Activated naive CD8-positive, alpha-beta T cell treated with anti-CD3 and anti-CD28 coated beads for 36 hours (primary cell): ENCODE results near the gene DCTN4. TPM values are rescaled to one million over a fixed set of nuclear protein-coding genes. Genes with fewer than 3 reads are reported as not detected.
"Not testable (repeated sequence)": the region's sequence is repeated elsewhere in the genome, so short reads cannot be mapped to it uniquely, and the experiment has no call there.

Experiments
- DNase-seq: peaks from one replicate; pipeline ENCODE4 v3.0.0; 2021
- H3K27ac Mint-ChIP-seq: one replicate; pipeline ENCODE4 v1.8.0; 2022; ENCODE audit warnings: mild to moderate bottlenecking, moderate library complexity, mixed read lengths
- H3K27me3 Mint-ChIP-seq: one replicate; pipeline ENCODE4 v1.8.0; 2022; ENCODE audit warnings: mild to moderate bottlenecking, mixed read lengths
- H3K36me3 Mint-ChIP-seq: one replicate; pipeline ENCODE4 v1.8.0; 2021; ENCODE audit warnings: mild to moderate bottlenecking, mixed read lengths
- H3K4me1 Mint-ChIP-seq: one replicate; pipeline ENCODE4 v1.8.0; 2021; ENCODE audit warnings: mixed read lengths
- H3K4me3 Mint-ChIP-seq: one replicate; pipeline ENCODE4 v1.8.0; 2022; ENCODE audit warnings: mild to moderate bottlenecking, moderate library complexity, mixed read lengths
- H3K9me3 Mint-ChIP-seq: one replicate; pipeline ENCODE4 v1.8.0; 2022; ENCODE audit warnings: mixed read lengths
- total RNA-seq, 2 experiments: library from RNA; stranded (reverse); gene quantifications; one replicate each; pipeline ENCODE4 v1.2.3, GENCODE V29; 2021

The DCTN4 gene
- total RNA-seq, result 10 to 100 TPM; 33.7 to 37.4 TPM

- peaks cover 2% of the 10 kb centered on the region for H3K9me3 Mint-ChIP-seq
- H3K4me1 Mint-ChIP-seq, result peaks cover 33% of the 10 kb centered on the region
- DNase-seq, result peak; percentile 92
- H3K27ac Mint-ChIP-seq, result no peak within 1 kb of the TSS
- no peak within 1 kb of the TSS for H3K4me3 Mint-ChIP-seq
- peaks cover 27% of the 10 kb centered on the region for H3K36me3 Mint-ChIP-seq
- H3K27me3 Mint-ChIP-seq, result no peaks in the 10 kb centered on the region
These were observed at the start of gene DCTN4 for GRCh38 chr5:150758531-150759333. DCTN4 (minus strand) TSS chr5:150759017; CDS start chr5:150758993, 24 bp downstream.

- Mint-ChIP-seq H3K4me3 (no peak overlapping the region), H3K27ac (no peak overlapping the region), H3K36me3 (no peaks in the 10 kb centered on the region), H3K4me1 (peaks cover 12% of the 10 kb centered on the region), H3K9me3 (no peaks in the 10 kb centered on the region), H3K27me3 (peaks cover 11% of the 10 kb centered on the region)
- DNase-seq, result no peak
These were observed 45.6 kb upstream of the DCTN4 start for GRCh38 chr5:150804388-150804787.

- H3K27me3 Mint-ChIP-seq, result peaks cover 10% of the 10 kb centered on the region
- H3K27ac Mint-ChIP-seq, result no peak overlapping the region
- H3K4me3 Mint-ChIP-seq, result no peak overlapping the region
- no peak for DNase-seq
- no peaks in the 10 kb centered on the region for H3K9me3 Mint-ChIP-seq
- H3K4me1 Mint-ChIP-seq, result peaks cover 19% of the 10 kb centered on the region
- peaks cover 6% of the 10 kb centered on the region for H3K36me3 Mint-ChIP-seq
These were observed 42.5 kb upstream of the DCTN4 start for GRCh38 chr5:150801117-150801927.

GRCh38 chr5:150797384-150797783 is 38.6 kb upstream of the DCTN4 start:
- peaks cover 2% of the 10 kb centered on the region for H3K9me3 Mint-ChIP-seq
- no peak overlapping the region for H3K27ac Mint-ChIP-seq
- peaks cover 7% of the 10 kb centered on the region for H3K27me3 Mint-ChIP-seq
- H3K4me3 Mint-ChIP-seq, result no peak overlapping the region
- H3K36me3 Mint-ChIP-seq, result peaks cover 16% of the 10 kb centered on the region
- peaks cover 20% of the 10 kb centered on the region for H3K4me1 Mint-ChIP-seq
- DNase-seq, result no peak

- H3K27ac Mint-ChIP-seq, result no peak overlapping the region
- DNase-seq, result no peak
- peaks cover 19% of the 10 kb centered on the region for H3K36me3 Mint-ChIP-seq
- H3K9me3 Mint-ChIP-seq, result peaks cover 2% of the 10 kb centered on the region
- H3K4me1 Mint-ChIP-seq, result peaks cover 28% of the 10 kb centered on the region
- H3K27me3 Mint-ChIP-seq, result no peaks in the 10 kb centered on the region
- no peak overlapping the region for H3K4me3 Mint-ChIP-seq
These were observed 36.1 kb upstream of the DCTN4 start for GRCh38 chr5:150794927-150795326.

GRCh38 chr5:150793423-150793888 is 34.6 kb upstream of the DCTN4 start:
- DNase-seq, H3K27me3 Mint-ChIP-seq, H3K9me3 Mint-ChIP-seq, H3K27ac Mint-ChIP-seq, H3K4me3 Mint-ChIP-seq: not testable (repeated sequence)
- Mint-ChIP-seq H3K36me3 (peaks cover 19% of the 10 kb centered on the region), H3K4me1 (peaks cover 43% of the 10 kb centered on the region)

- no peak for DNase-seq
- Mint-ChIP-seq H3K4me1 (peaks cover 46% of the 10 kb centered on the region), H3K27ac (peak overlapping the region; percentile 57), H3K4me3 (peak overlapping the region; percentile 30), H3K36me3 (peaks cover 23% of the 10 kb centered on the region), H3K9me3 (peaks cover 2% of the 10 kb centered on the region), H3K27me3 (no peaks in the 10 kb centered on the region)
These were observed 32.7 kb upstream of the DCTN4 start for GRCh38 chr5:150791536-150791935.

- H3K36me3 Mint-ChIP-seq, result peaks cover 33% of the 10 kb centered on the region
- H3K9me3 Mint-ChIP-seq, result peaks cover 7% of the 10 kb centered on the region
These were observed 31.3 kb upstream of the DCTN4 start for GRCh38 chr5:150789943-150790611.

GRCh38 chr5:150789450-150789849 is 30.6 kb upstream of the DCTN4 start:
- Mint-ChIP-seq H3K4me1 (peaks cover 55% of the 10 kb centered on the region), H3K27me3 (no peaks in the 10 kb centered on the region), H3K36me3 (peaks cover 37% of the 10 kb centered on the region), H3K9me3 (peaks cover 9% of the 10 kb centered on the region), H3K4me3 (peak overlapping the region; percentile 73), H3K27ac (peak overlapping the region; percentile 89)
- DNase-seq, result no peak

More at GRCh38 chr5:150789943-150790611, 31.3 kb upstream of the DCTN4 start:
- DNase-seq, result peak; percentile 72
- H3K27me3 Mint-ChIP-seq, result no peaks in the 10 kb centered on the region
- peak overlapping the region; percentile 89 for H3K27ac Mint-ChIP-seq
- peak overlapping the region; percentile 73 for H3K4me3 Mint-ChIP-seq
- peaks cover 53% of the 10 kb centered on the region for H3K4me1 Mint-ChIP-seq

- Mint-ChIP-seq H3K9me3 (peaks cover 9% of the 10 kb centered on the region), H3K4me3 (no peak overlapping the region), H3K36me3 (peaks cover 40% of the 10 kb centered on the region), H3K27ac (peak overlapping the region; percentile 89), H3K27me3 (no peaks in the 10 kb centered on the region), H3K4me1 (peaks cover 58% of the 10 kb centered on the region)
- no peak for DNase-seq
These were observed 30.2 kb upstream of the DCTN4 start for GRCh38 chr5:150788977-150789376.

- H3K4me3 Mint-ChIP-seq, result no peak overlapping the region
- no peaks in the 10 kb centered on the region for H3K27me3 Mint-ChIP-seq
- peaks cover 70% of the 10 kb centered on the region for H3K4me1 Mint-ChIP-seq
- peaks cover 7% of the 10 kb centered on the region for H3K9me3 Mint-ChIP-seq
- no peak overlapping the region for H3K27ac Mint-ChIP-seq
- peaks cover 31% of the 10 kb centered on the region for H3K36me3 Mint-ChIP-seq
- no peak for DNase-seq
These were observed 28.8 kb upstream of the DCTN4 start for GRCh38 chr5:150787656-150788055.

GRCh38 chr5:150786876-150787275 is 28.1 kb upstream of the DCTN4 start:
- Mint-ChIP-seq H3K4me1 (peaks cover 74% of the 10 kb centered on the region), H3K27me3 (no peaks in the 10 kb centered on the region), H3K9me3 (peaks cover 7% of the 10 kb centered on the region), H3K4me3 (no peak overlapping the region), H3K27ac (no peak overlapping the region), H3K36me3 (peaks cover 28% of the 10 kb centered on the region)
- DNase-seq, result no peak

- Mint-ChIP-seq H3K36me3 (peaks cover 30% of the 10 kb centered on the region), H3K27ac (no peak overlapping the region), H3K4me3 (no peak overlapping the region), H3K27me3 (no peaks in the 10 kb centered on the region), H3K9me3 (peaks cover 7% of the 10 kb centered on the region), H3K4me1 (peaks cover 76% of the 10 kb centered on the region)
- no peak for DNase-seq
These were observed 27.1 kb upstream of the DCTN4 start for GRCh38 chr5:150785950-150786349.

GRCh38 chr5:150783422-150783928 is 24.7 kb upstream of the DCTN4 start:
- peak overlapping the region; percentile 91 for H3K27ac Mint-ChIP-seq
- H3K4me3 Mint-ChIP-seq, result peak overlapping the region; percentile 64
- H3K4me1 Mint-ChIP-seq, result peaks cover 73% of the 10 kb centered on the region
- peak; percentile 62 for DNase-seq
- peaks cover 33% of the 10 kb centered on the region for H3K36me3 Mint-ChIP-seq
- H3K27me3 Mint-ChIP-seq, result no peaks in the 10 kb centered on the region
- H3K9me3 Mint-ChIP-seq, result peaks cover 7% of the 10 kb centered on the region
